ENCODE data around the gene UBE2D1. TPM values are rescaled to one million over a fixed set of nuclear protein-coding genes. Genes with fewer than 3 reads are reported as not detected.
A peak's percentile ranks its signal among the peaks of the same experiment; 100 is the strongest.

The UBE2D1 gene
- 10 to 100 TPM; 14.2 to 21.5 (median 17.7) TPM for polyA plus RNA-seq (ENCODE audit: insufficient read length in 10 of 10)
- long read RNA-seq, donor 1, transcript UBE2D1-201 (7 exons, 2,659 nt): major isoform, 7 of 9 reads
- long read RNA-seq, donor 1, partial matches to known transcripts: 0 of 9 reads
- long read RNA-seq, donor 1, other reads (novel, unspliced or antisense): 0 of 9 reads
- long read RNA-seq, donor 2, transcript UBE2D1-201 (7 exons, 2,659 nt): major isoform, 6 of 8 reads
- long read RNA-seq, donor 2, partial matches to known transcripts: 0 of 8 reads
- long read RNA-seq, donor 2, other reads (novel, unspliced or antisense): 0 of 8 reads
- long read RNA-seq, donor 3: 0 reads
- long read RNA-seq, donor 4, partial matches to known transcripts: 0 of 3 reads
- long read RNA-seq, donor 4, other reads (novel, unspliced or antisense): 0 of 3 reads
- long read RNA-seq, donor 5, transcript UBE2D1-201 (7 exons, 2,659 nt): major isoform, 6 of 8 reads
- long read RNA-seq, donor 5, partial matches to known transcripts: 0 of 8 reads
- long read RNA-seq, donor 5, other reads (novel, unspliced or antisense): 0 of 8 reads
- long read RNA-seq, donor 6, partial matches to known transcripts: 0 of 5 reads
- long read RNA-seq, donor 6, other reads (novel, unspliced or antisense): 0 of 5 reads
- long read RNA-seq, donor 7, partial matches to known transcripts: 0 of 4 reads
- long read RNA-seq, donor 7, other reads (novel, unspliced or antisense): 0 of 4 reads
- long read RNA-seq, donor 8, transcript UBE2D1-201 (7 exons, 2,659 nt): minor isoform, 5 of 12 reads
- long read RNA-seq, donor 8, transcript UBE2D1-203 (1 exons, 1,388 nt): major isoform, 6 of 12 reads
- long read RNA-seq, donor 8, partial matches to known transcripts: 0 of 12 reads
- long read RNA-seq, donor 8, other reads (novel, unspliced or antisense): 0 of 12 reads
- long read RNA-seq, donor 9: 0 reads

DNA sequence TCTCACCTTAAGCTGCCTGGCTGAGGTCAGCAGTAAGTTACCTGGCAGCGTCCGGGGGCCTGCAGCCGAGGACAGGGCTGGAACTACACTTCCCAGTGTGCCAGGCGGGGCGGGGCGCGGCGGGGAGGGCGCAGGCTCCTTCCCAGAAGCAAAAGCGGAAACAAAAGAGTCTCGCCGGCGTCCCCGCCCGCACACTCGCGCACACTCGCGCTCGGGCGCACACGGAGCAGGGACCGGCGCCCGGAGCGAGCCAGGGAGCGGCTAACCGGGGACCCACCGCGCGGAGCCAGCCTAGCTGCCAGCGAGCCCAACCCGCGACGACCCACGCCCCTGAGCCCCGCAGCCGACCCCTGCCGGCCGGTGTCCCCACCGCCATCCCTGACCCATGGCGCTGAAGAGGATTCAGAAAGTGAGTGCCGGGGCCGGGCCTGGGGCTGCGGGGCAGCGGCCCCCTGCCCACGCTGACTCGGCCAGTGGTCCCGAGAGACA lies at the start of gene UBE2D1:
TSS of gene UBE2D1 (plus strand) at position 190 of the 489 bp plus-strand sequence. CDS start at position 386, 196 bp downstream.
- DNase-seq: peak; percentile 62 to 93 (median 84)

DNA sequence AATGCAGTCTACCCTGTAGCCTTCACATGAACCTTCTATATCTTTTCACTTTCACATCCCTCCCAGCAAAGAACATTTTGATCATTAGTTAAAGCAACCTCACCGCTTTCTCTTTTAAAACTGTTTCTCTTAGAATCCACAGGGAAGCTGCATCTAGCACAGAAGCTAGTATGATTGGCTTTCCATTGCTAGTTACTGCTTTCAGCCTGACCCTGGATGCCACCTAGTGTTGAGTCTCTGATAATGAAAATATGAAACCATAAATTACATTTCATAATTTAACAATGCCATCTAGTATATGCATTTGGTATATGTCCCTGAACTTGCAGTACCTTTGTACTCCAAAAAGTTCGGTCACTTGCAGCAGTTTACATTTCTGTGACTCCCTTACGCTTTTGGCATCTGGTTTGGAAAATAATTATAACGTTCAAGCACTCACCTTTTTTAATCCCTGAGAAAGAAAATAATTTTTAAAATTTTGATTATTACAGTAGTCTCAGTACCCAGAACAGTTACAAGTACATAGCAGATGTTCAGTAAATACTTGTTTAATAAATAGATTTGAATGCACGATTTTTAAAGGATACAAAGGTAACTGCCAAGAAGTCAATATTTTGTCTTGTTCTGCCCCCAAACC lies 43.1 kb upstream of the UBE2D1 start:
- peak; percentile 23 to 61 (median 52) for DNase-seq

GRCh38 chr10:58293989-58294388 lies 40.8 kb upstream of the UBE2D1 start:
- DNase-seq: no peak

DNA sequence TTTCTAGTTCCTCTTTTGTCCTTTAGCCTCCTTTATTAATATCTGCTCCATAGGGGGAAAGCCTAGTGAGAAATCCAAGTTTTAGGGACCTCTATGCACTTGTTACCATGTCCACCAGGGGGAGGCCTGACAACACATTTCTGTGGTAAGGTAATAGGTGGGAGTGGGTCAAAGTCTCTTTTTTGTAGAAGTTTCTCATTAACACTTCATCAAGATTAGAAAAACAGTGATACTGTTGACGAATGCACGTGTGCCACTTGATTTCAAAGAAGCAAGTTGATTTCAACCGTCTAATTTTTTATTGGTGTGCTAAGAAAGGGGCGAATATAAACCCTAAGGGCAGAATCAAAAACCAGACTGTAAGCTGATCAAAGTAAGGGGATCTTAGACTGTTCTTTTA lies 35.2 kb upstream of the UBE2D1 start:
- DNase-seq: peak in 2 of 3 donors; percentile 20 to 38

DNA sequence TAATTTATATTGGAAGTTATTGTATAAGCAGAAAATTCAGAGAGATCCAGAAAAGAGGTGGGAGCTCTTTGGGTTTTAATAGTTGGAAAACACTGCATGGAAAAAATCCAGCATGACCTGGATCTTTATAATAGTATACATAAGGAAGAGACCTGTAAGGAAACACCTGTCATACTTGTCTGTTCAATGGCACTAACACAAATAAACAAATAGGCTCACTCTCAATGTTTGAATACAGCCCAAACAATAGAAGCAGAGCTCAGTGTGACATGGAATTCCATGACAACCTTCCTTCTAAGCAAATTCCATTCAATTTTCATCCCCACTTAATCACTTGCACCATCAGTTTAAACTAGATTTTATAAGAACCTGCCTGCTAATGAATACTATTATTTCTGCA lies 34.1 kb upstream of the UBE2D1 start:
- no peak for DNase-seq

DNA sequence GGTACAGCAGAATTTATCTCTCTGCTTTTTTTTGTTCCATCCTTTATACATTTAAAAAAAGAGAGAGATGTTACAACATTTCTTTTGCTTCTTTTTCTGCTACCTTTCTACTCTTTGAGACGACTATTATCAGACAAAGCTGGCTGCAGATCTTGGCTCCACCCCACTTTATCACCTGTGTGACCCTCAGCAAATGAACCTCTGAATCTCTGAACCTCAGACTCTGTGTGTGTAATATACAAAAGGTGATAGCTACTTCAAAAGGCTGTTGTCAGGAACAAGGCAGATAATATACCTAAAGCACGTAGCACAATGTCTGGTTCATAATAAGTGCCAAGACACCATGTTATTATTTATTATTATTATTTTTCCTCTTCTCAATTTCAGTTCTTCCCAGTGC lies 32.6 kb upstream of the UBE2D1 start:
- DNase-seq: no peak

- DNase-seq: no peak
These were observed 30.6 kb upstream of the UBE2D1 start for GRCh38 chr10:58304099-58304633.

DNA sequence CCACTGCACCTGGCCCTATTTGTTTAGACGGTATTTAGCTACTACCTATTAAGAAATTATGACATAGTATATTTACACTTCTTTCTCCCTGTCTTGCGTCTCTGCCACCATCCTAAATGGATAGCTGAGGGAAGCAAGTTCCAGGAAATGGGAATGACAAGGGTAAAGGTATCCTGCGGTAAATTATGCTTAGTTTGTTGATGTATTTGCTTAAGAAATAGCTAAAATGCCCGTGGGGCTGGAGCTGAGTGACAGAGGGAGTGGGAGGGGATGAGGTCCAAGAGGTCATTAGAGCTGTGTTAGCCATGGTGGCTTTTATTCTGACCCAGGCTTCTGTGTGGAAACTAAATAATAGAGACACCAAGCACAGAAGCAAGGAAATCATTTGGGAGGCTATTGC lies 29.0 kb upstream of the UBE2D1 start:
- DNase-seq: no peak

DNA sequence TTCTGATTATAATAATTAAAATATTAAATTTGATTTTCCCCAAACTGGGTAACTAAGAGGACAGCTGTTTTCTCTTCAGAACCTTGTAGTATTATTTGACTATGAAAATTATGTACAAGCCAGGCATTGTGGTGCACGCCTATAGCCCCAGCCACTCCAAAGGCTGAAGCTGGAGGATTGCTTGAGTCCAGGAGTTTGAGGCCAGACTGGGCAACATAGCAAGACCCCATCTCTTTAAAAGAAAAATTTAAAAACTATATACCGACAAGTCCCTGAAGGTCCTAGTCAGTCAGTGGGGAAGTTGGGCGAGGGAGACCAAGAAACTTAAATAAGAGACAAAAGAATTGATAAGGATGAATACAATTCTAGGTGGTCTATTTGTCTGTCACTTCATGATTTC lies 27.1 kb upstream of the UBE2D1 start:
- no peak for DNase-seq

DNA sequence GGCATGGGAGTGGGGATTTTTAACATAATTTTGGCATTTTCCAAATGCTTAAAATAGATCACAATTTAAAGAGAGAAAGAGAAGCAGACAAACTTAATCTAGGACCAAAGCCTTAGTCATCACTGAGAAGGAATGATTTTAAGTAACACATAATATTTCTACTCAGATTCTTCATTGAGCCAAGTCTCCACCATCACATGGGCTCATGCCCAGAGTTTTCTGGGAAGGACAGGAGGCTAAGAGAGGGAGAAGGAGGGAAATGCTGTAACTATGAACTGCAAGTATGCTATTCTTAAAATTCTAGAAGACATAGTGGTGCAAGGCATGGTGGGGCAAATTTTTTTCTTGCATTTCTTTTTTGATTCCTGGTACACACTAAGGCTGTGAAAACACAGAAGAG lies 23.8 kb upstream of the UBE2D1 start:
- DNase-seq: no peak

DNA sequence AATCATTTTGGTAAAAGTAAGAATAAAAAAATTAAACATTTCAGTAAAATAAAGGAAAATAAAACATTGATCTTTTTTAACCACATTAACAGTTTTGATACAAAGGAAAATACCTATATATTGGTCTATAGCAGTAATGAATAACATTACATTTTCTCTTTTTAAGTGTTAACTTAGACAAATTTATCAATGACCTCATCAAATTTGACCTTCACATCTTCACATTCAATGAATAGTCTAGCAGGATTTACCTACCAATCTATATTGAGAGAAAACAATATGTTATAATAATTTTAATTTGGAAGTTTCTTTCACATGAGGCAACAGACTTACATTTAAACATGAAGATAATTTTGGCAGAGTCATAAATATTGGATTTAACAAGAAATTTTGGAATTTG lies 17.9 kb upstream of the UBE2D1 start:
- no peak for DNase-seq

GRCh38 chr10:58318346-58318745 lies 16.5 kb upstream of the UBE2D1 start:
- no peak for DNase-seq

- no peak for DNase-seq
These were observed 15.2 kb upstream of the UBE2D1 start for GRCh38 chr10:58319599-58319998.

GRCh38 chr10:58320351-58321049 lies 14.3 kb upstream of the UBE2D1 start:
- DNase-seq: no peak

DNA sequence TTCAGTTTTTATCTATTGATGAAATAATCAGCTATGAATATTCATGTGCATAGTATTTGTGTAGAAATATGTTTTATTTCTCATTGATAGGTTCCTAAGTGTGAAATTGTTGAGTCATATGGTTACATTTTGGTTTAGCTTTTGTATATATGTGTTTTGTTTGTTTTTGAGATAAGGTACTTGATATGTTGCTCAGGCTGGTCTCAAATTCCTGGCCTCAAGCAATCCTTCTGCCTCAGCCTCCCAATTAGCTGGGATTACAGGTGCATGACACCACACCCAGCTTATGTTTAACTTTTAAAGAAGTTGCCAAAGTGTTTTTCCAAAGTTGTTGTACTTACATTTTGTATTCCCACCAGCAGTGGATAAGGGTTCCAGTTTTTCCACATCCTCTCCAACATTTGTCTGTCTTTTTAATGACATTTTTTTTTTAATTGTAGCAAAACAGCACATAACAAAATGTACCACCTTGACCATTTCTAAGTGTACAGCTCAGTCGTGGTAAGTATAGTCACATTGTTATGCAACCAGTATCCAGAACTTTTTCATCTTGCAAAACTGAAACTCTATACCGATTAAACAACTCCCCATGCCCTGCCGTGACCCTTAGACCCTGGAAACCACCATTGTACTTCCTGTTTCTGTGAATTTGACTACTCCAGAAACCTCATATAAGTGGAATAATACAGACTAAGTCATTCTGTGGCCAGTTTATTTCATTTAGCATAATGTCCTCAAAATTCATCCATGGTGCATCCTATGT lies 12.6 kb upstream of the UBE2D1 start:
- DNase-seq: no peak

GRCh38 chr10:58322835-58323209 lies 12.0 kb upstream of the UBE2D1 start:
- no peak for DNase-seq

GRCh38 chr10:58326967-58327381 lies 7.8 kb upstream of the UBE2D1 start:
- DNase-seq: peak; percentile 41 to 82 (median 52)

DNA sequence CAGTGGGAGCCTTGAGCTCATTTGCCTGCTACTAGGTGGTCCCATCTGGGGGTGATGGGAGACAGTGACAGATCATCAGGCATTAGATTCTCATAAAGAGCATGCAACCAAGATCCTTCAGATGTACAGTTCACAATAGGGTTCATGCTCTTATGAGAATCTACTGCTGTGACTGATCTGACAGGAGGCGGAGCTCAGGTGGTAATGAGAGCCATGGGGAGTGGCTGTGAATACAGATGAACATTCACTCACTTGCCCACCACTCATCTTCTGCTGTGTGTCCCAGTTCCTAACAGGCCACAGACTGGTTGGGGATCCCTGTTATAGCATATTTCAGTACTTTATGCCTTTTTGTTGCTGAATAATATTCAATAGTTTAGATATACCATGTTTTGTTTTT lies 6.6 kb upstream of the UBE2D1 start:
- DNase-seq: no peak

DNA sequence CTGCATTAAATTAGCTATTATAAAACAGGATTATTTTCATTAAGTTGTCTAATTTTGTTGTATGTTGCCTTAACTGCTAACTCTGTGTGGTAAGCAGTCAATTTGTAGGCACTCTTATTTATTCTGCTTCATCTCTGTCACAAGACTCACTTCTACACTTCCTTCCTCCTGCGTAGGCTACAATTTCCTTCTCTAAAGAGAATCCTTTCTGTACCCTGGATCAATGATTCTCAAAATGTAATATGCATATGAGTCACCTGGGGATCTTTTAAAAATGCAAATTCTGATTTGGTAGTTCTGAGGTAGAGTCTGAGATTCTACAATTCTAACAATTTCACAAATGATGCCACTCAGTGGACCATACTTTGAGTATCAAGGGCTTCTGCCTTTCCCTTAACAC lies 4.4 kb upstream of the UBE2D1 start:
- DNase-seq: no peak

GRCh38 chr10:58331646-58332045 lies 3.2 kb upstream of the UBE2D1 start:
- DNase-seq: no peak
